Mucosa of descending colon (tissue), 3 donors: Measurements from ENCODE around the gene NUAK1. TPM values are rescaled to one million over a fixed set of nuclear protein-coding genes. Genes with fewer than 3 reads are reported as not detected.

Experiments
- ATAC-seq: fragments of 200-7000 bp; cut with Tn5 transposase; one replicate; pipeline ENCODE4 v1.9.1; 2020; ENCODE audit warnings: mild to moderate bottlenecking, moderate library complexity
- DNase-seq, 3 donors: peaks; one replicate each; pipeline ENCODE4 v3.0.0-alpha.2; 2020
- H3K36me3 ChIP-seq: fragments of 200-600 bp; one replicate; pipeline ENCODE4 v1.8.0; 2021; ENCODE audit warnings: low read depth, mild to moderate bottlenecking
- H3K4me1 ChIP-seq: fragments of 200-600 bp; one replicate; pipeline ENCODE4 v1.8.0; 2021; ENCODE audit warnings: low read depth, mild to moderate bottlenecking
- H3K4me3 ChIP-seq: fragments of 200-600 bp; one replicate; pipeline ENCODE4 v1.8.0; 2021; ENCODE audit warnings: mild to moderate bottlenecking
- H3K9me3 ChIP-seq: fragments of 200-600 bp; one replicate; pipeline ENCODE4 v1.8.0; 2021; ENCODE audit warnings: mild to moderate bottlenecking
- CTCF ChIP-seq: fragments of 200-600 bp; IDR thresholded peaks from one replicate; pipeline ENCODE4 v1.8.0; 2022; ENCODE audit warnings: antibody characterized with exemption, mild to moderate bottlenecking
- intact Hi-C, 2 donors: fragments of 100-400 bp; cut with DNase I in 1 of 2; cut with micrococcal nuclease in 1 of 2; formaldehyde crosslinking; loops; one replicate each; pipeline versions ENCODE4 v1.11.0 to v1.11.1; 2022; cut with DNase I, micrococcal nuclease
- total RNA-seq, 3 donors: library from RNA; stranded (reverse); fragmentation: NEBNext Ultra II Directional in 2 of 3; extraction: Animal tissue kit (Norgen Biotek cat#: 25700) in 2 of 3; gene quantifications; one replicate each; pipeline versions ENCODE4 v1.2.1 to v1.2.4, GENCODE V29; 2021 to 2023
- donor health status: DM: no; HTN: no; CAD: no; lungs with moderate emphysema.
- donor health status: DM: no; HTN: no; CAD: no.
- donor health status: DM: no; HTN: yes; CAD: no.

The NUAK1 gene
- total RNA-seq, 3 donors from 2014 or later: 4.9 to 6.8 (median 5.4) TPM

- no peak for TF ChIP-seq CTCF
- H3K4me3 ChIP-seq: no peak overlapping the region
- H3K36me3 ChIP-seq: no peaks in the 10 kb centered on the region
- no peaks in the 10 kb centered on the region for H3K4me1 ChIP-seq
- DNase-seq: no peak
- ATAC-seq: no peak
- intact Hi-C loops: no loop called here
- no peaks in the 10 kb centered on the region for H3K9me3 ChIP-seq
These were observed 48.8 kb downstream of the NUAK1 start for GRCh38 chr12:106089935-106090334.

- Histone ChIP-seq H3K4me3 (no peak overlapping the region), H3K36me3 (no peaks in the 10 kb centered on the region), H3K4me1 (no peaks in the 10 kb centered on the region), H3K9me3 (no peaks in the 10 kb centered on the region)
- DNase-seq: no peak
- no peak for TF ChIP-seq CTCF
- no peak for ATAC-seq
- intact Hi-C loops: no loop called here
These were observed 49.8 kb downstream of the NUAK1 start for GRCh38 chr12:106088811-106089485.

- no peak overlapping the region for H3K4me3 ChIP-seq
- TF ChIP-seq CTCF: no peak
- H3K36me3 ChIP-seq: no peaks in the 10 kb centered on the region
- no peak for DNase-seq
- no peak for ATAC-seq
- no peaks in the 10 kb centered on the region for H3K9me3 ChIP-seq
- H3K4me1 ChIP-seq: no peaks in the 10 kb centered on the region
- intact Hi-C loops: no loop called here
These were observed 50.4 kb downstream of the NUAK1 start for GRCh38 chr12:106088246-106088808.

- Histone ChIP-seq H3K4me1 (no peaks in the 10 kb centered on the region), H3K4me3 (no peak overlapping the region), H3K36me3 (no peaks in the 10 kb centered on the region), H3K9me3 (no peaks in the 10 kb centered on the region)
- ATAC-seq: no peak
- intact Hi-C loops: no loop called here
- DNase-seq: no peak
- TF ChIP-seq CTCF: no peak
These were observed 52.1 kb downstream of the NUAK1 start for GRCh38 chr12:106086696-106087095.

- no peak for TF ChIP-seq CTCF
- Histone ChIP-seq H3K4me3 (no peak overlapping the region), H3K36me3 (no peaks in the 10 kb centered on the region), H3K9me3 (no peaks in the 10 kb centered on the region), H3K4me1 (no peaks in the 10 kb centered on the region)
- DNase-seq: no peak
- ATAC-seq: no peak
- intact Hi-C loops: no loop called here
These were observed 53.5 kb downstream of the NUAK1 start for GRCh38 chr12:106085213-106085612.
